Activated T-cell treated with anti-CD3 and anti-CD28 coated beads for 24 hours (primary cell): Measurements from ENCODE around the gene IQGAP1.
"Not testable (repeated sequence)": the region's sequence is repeated elsewhere in the genome, so short reads cannot be mapped to it uniquely, and the experiment has no call there.

Experiments used
- DNase-seq: peaks from one replicate; pipeline ENCODE4 v3.0.0-alpha.2; 2020; ENCODE audit warnings: low read depth

The IQGAP1 gene, protein sequence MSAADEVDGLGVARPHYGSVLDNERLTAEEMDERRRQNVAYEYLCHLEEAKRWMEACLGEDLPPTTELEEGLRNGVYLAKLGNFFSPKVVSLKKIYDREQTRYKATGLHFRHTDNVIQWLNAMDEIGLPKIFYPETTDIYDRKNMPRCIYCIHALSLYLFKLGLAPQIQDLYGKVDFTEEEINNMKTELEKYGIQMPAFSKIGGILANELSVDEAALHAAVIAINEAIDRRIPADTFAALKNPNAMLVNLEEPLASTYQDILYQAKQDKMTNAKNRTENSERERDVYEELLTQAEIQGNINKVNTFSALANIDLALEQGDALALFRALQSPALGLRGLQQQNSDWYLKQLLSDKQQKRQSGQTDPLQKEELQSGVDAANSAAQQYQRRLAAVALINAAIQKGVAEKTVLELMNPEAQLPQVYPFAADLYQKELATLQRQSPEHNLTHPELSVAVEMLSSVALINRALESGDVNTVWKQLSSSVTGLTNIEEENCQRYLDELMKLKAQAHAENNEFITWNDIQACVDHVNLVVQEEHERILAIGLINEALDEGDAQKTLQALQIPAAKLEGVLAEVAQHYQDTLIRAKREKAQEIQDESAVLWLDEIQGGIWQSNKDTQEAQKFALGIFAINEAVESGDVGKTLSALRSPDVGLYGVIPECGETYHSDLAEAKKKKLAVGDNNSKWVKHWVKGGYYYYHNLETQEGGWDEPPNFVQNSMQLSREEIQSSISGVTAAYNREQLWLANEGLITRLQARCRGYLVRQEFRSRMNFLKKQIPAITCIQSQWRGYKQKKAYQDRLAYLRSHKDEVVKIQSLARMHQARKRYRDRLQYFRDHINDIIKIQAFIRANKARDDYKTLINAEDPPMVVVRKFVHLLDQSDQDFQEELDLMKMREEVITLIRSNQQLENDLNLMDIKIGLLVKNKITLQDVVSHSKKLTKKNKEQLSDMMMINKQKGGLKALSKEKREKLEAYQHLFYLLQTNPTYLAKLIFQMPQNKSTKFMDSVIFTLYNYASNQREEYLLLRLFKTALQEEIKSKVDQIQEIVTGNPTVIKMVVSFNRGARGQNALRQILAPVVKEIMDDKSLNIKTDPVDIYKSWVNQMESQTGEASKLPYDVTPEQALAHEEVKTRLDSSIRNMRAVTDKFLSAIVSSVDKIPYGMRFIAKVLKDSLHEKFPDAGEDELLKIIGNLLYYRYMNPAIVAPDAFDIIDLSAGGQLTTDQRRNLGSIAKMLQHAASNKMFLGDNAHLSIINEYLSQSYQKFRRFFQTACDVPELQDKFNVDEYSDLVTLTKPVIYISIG (N-terminal part only)

DNA sequence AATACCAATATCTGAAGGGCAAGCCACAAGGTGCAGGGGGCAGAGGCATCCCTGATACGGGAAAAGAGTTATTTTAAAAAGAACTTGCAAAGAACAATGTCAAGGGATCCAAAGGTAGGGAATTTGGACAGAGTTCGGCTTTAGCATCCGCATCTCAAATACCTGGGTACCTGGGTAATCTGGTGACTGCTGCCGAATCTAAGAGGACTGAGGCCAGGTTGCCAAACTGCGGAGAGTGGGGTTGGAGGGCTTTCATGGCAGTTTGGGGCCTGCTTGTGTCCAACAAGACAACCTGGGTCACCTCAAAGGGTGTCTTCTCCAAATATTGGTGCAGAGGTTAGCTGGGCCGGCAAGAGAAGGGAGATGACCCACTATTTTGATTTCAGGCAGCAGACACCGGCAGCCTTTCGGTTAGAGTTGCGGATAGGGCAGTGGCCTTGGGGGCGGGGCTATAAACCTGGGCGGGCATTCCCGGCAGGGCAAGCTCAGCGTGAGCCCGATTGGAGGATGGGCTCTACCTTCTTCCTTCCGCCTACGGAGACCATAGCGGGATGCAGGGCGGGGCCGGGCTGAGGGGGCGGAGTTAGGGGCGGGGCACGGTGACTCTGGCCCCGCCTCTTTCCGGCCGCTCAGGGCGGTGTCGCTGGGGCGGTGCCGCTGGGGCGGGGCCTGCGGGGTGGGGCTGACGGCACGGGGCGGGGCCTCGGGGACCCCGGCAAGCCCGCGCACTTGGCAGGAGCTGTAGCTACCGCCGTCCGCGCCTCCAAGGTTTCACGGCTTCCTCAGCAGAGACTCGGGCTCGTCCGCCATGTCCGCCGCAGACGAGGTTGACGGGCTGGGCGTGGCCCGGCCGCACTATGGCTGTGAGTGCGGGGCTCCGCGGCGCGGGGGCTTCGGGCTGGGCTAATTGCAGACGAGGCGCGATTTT lies at the start of gene IQGAP1:
TSS of gene IQGAP1 (plus strand) at position 709 of the 928 bp plus-strand sequence. CDS start at position 809, 100 bp downstream.
- peak; percentile 94 for DNase-seq

DNA sequence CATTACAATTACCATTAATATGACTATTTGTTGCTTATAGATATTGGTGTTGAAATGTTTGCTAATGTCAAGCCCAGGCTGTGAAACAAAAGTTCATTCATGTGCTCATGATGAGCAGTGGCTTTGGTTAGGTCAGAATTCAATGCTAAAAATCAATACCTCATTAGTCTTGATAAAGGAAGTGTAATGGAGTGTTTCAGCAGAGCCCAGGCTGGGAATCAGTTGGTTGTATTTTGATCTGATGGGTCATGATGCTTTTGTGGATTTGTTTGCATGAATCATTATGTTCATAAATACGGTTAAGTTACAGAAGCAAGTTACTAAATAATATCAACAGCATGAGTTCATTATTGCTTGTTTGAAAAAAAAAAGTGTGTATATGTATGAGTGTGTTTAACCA lies 49.5 kb upstream of the IQGAP1 start:
- DNase-seq = no peak

DNA sequence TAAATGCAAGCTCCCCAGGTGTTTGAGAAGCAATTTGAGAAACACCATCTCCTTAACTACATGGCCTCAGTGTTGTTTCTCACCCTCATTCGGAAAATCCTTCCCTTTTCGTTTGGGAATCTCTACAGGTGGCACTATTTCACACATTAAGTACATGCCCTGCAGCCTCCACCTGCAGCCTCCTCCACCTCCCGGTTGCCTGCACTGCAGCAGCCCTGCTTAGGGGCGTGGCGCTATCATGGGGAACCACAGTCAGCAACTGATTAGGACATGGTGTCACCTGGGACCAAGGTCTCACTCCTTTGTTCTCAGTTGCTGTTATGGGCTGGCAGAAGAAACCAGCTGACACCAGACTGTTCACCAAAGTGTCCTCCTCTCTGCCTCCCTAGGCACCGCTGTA lies 47.7 kb upstream of the IQGAP1 start:
- no peak for DNase-seq

DNA sequence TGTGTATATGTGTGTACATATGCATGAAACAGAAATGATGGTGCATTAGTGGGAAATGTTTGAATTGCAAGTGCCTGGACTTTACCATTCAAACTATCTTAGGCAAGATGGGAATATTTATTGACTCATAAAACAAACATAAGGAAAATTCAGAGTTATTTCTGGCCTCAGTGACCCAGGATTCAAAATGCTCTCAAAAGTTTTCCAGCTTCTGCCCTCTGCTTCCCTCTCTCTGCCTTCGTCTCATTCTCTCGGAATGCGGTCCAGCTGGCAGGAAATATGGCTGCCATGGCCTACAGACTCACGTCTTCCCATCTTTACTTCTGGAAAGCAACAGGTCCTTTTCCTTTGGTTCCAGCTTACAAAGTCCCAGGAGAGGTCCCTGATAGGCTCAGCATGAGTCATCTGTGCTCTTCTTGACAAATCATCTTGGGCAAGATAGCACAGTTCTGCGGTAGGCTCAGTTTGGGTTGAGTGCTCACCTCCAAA lies 44.7 kb upstream of the IQGAP1 start:
- no peak for DNase-seq

DNA sequence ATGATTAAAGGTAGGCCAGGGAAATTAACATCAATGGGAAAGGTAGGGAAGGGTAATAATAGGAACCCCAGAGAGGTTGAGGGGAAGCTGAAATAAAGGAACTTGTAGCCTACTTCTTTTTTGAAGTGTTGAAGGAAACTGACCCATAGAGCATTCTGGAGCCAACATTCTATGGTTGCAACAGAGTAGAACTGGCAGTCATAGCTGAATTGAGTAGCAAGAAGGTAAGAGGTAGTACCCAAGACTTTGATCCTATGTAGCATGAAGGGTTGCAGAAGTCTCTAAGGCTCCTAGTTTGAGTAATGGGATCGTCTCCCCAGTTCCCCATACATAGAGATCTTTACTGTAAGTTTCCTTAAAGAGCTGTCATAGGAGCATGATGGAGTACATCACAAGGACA lies 43.4 kb upstream of the IQGAP1 start:
- DNase-seq = no peak

DNA sequence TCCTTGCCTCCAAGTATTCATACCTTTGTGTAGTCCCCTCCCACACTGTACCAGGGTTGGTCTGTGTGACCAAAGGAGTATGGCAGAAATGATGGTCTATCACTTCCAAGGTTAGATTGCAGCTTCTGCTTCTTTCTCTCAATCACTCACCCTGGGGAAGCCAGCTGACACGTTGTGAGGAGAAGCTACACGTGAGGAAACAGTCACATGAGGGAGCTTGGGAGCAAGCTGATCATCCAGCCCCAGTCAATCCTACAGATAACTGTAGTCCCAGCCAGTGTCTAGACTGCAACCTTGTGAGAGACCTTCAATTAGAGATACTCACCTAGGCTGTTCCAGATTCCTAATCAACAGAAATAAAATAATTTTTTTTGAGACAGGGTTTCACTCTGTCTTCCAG lies 42.2 kb upstream of the IQGAP1 start:
- DNase-seq = no peak

DNA sequence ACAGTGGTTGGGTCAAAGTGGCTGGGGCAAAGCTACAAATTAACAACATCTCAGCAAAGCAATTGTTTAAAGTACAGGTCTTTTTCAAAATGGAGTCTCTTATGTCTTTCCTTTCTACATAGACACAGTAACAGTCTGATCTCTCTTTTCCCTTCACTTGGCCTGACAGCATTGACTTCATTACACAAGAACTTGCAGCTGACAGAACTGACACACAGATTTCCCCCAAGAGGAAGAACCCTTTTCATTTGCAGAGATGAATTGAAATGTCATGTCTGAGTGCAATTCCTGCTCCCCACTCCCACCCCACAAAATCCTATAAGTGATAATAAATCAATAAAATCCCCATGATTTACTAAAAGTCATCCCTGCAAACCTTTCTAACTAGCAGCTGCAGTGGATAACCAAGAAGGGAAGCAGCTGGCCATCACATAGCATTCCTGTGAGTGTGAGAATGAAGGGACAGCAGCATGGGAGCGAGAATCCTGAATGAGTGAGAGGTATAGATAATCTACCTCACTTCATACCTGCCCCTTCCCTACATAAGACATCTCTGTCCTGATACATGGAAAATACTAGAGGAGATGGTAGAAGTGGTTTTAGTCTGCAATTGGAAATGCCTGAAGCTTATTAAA lies 40.5 kb upstream of the IQGAP1 start:
- not testable (repeated sequence) for DNase-seq

DNA sequence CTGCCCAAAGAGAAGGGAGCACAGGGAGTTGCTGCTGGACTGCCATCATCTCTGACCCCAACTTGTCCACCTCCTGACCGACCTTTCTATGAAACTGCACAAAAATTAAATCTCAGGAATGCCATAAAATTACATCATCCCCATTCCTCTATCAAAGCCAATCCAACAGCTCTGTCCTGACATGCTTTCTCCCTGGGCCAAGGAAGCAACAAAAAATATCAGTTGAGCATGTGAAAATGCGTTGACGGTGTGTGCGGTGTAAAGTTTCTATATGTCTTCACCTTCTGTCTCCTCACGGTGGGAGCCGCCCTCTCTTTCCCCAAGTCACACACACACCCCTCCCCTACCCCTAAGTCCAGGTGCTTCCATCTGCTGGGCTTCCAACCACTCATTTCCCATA lies 39.6 kb upstream of the IQGAP1 start:
- no peak for DNase-seq

DNA sequence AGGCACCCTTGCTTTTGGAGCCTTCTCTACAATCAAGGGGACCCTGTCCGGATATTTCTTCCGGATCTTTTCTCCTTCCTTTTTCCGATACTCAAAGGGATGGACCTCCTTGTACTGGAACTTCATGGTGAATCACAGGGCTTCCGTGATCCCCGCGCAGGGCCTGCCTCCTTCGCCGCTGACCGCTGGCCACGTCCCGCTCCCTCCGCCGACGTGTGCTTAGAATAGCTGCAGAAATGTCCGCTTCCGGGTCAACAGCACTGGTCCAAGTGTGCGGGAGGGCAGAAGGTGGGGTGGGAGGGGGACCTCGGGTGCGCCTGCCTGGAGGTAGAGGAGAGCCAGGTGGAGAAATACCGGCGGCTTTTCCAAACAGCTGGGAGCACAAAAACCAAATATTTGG lies 39.0 kb upstream of the IQGAP1 start:
- DNase-seq = no peak

DNA sequence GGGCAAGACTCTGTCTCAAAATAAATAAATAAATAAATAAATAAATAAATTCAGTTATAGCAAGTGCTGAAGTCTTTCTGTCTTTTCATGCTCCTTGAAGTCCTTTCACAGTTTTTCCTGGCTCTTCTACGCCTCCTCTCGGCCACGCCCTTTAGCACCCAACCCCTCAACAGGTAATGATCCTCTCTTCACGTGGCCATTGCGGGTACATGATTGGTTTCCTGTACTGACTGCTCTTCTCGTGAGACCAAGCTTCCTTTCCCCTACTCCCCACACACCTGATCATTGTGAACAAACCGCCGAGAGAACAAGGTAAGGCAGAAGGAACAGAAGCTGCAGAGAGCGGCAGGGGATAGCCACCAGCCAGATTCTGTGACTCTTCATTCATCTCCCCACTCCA lies 38.2 kb upstream of the IQGAP1 start:
- no peak for DNase-seq

DNA sequence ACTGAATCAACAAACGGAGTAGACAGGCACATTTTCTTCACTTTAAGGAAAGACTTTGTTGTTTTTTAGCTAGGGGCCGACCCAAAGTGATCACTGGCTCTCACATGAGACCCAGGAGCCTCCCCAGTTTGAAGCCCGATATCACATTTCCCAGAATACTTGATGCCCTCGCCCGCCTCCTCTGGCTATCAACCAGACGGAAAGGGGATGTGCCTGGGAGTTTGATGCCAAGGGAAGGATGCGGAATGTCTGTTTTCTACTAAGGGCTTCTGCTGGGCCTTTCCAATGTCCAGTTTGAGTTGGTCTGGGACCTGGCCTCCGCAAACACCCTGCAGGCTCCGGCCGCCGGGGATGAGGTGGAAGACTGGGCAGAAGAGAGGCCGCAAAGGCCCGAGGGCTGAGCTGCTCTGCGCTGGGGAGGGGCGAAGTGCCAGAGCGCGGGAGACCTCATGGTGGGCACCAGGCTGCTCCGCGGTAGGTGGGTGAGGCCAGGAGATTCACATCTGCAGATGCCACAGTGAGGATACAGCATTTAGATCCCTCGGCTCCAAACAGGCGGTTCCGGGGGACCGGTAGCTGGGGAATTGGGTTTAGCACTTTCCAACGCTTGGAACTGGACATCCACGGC lies 36.4 kb upstream of the IQGAP1 start:
- DNase-seq = no peak

DNA sequence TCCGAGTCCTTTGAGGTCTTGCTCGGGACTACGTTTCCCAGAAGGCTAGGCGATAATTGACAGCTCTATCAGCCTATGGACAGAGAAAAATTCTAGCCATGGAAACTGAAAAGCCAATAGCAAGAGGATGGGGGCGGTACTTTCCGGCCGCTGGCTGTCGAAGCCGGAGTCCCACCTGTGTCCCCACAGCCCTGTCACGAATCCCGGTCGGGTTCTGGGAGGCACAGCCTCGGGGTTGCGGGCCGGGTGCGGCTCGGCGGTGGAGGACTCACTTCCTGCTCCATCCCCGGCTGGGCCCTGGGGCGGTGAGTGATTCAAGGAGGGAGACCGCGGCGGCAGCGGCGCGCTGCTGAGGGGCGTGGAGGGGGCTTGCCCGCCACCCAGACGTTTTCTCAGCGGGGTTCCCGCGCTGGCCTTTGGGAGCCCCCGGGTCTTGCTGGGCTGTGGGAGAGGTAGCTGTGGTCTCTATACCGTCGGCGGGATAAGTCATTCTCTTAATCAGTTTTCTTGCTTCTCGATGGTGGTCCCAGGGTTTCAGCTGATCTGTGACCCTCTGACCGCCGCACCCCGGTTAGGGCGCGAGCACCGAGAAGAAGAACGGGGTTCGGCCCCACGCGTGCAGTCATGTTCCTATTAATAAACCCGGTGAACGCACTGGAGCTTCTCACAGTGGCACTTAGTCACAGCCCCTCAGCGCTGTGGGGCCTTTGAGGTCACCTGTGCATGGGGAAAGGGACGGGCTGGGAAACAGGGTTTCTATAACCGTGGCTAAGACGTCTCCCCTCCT lies 35.7 kb upstream of the IQGAP1 start, which contains the start of gene ZNF774:
TSS of gene ZNF774 (plus strand) at position 178 of the 787 bp plus-strand sequence. CDS start 2,377 bp downstream, outside the sequence.
- DNase-seq = peak; percentile 84

DNA sequence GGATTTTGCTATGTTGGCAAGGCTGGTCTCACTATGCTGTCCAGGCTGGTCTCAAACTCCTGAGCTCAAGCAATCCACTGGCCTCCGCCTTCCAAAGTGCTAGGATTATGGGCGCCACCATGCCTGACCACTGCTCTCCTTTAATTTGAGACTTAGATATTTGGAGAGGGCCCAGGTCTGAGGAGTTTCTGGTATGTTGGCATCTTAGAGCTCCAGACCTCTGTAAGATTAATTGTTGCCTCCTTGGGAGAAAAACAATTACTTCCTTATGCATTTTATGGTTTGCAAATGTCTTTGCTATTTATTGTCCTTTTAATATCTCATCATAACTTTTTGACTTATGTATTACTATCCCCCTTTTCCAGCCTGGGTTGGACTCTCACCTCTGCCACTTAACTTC lies 33.1 kb upstream of the IQGAP1 start:
- no peak for DNase-seq

DNA sequence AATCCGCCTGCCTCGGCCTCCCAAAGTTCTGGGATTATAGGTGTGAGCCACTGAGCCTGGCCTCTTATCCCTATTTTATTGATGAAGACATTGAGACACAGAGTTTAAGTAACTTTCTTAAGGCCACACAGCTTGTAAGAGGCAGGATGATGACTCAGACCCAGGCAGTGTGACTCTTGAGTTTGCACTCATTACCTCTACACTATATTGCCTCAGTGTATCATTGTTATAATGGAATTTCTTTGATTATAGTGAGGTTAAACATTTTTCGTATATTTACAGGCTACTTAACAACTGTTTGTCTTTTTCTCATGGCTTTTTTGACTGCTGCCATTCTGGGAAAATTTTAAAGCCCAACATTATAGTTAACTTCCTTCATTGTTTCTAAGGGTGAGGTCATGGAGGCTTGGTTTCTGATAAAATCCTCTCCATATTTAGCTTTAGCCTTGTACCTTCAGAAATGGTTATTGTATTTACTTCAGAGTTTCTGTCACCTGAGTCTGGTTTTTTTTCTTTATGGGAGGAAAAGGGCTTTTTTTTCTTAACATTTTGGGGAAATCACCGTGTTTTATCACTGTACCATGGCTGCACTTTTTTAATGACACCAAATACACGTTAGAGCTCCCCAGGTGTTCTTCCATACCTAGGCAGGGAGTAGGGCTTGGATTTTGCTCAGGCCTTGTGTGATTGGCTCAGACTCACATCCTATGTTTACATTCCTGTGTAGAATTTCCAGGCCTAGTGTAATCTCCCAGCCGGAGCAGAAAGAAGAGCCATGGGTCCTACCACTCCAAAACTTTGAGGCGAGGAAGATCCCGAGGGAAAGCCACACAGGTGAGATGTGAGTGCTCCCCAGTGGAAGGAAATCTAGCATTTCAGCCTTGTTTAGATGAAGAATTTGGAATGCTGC lies 29.7 kb upstream of the IQGAP1 start:
- no peak for DNase-seq

DNA sequence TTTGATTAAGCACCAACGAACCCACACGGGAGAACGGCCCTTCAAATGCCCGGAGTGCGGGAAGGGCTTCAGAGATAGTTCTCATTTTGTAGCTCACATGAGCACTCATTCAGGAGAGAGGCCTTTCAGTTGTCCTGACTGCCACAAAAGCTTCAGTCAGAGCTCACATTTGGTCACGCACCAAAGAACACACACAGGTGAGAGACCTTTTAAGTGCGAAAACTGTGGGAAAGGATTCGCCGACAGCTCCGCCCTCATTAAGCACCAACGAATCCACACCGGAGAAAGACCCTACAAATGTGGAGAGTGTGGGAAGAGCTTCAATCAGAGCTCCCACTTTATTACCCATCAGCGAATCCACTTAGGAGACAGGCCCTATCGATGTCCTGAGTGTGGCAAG lies 27.3 kb upstream of the IQGAP1 start:
- DNase-seq = no peak

DNA sequence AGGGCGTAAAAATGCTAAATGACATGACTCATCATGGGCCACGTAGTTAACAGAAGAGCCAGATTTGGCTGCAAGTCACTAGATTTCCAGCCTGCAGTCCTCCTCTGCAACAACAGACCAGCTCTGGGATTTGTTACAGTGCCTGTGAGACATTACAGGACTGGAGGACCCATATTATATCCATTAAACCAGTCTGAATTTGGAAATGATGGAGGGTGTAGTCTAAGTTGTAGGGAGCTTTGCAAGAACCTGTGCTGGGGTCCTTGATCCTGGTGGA lies 25.2 kb upstream of the IQGAP1 start:
- no peak for DNase-seq

DNA sequence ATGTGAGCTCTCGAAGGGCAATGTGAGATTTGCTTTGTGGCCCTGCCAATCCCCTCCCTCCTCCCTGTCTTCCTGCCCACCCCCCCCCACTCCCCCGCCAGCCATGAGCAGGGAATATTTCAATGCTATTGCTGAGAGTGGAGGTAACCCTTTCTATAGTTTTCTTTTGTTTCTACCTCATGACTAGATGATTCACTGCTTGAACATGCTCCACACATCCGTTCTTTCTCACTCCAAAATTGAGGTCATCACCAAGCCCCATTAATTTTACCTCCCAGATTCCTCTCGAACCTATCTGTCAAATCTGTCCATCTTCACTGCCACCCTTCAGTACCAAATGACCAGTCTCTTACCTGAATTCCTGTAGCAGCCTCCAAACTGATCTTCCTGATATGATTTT lies 23.8 kb upstream of the IQGAP1 start:
- no peak for DNase-seq

DNA sequence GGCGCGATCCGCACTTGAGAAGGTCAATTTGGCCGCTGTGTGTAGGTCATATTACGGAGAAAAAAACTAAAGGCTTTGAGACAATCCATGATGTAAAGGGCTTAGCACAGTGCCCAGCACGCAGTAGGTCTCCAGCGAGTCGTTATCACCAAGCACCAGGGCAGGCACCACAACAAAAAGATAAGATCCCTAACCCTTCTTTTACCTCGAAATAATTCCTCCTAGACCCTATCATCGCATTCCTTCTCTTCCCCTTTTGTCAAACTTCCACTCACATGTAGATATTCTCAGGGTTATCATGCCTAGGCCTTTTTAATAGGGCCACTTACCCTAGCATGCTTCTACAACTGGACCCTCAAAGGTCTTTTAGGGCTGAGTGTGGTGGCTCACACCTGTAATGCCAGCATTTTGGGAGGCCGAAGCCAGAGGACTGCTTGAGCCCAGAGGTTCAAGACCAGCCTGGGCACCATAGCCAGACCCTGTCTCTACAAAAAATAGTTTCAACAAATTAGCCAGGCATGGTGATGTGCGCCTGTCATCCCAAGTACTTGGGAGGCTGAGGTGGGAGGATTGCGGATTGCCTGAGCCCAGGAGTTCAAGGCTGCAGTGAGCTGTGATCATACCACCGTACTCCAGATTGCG lies 22.5 kb upstream of the IQGAP1 start:
- DNase-seq = no peak
